ENCODE measurements around the gene TMEM129.

The TMEM129 gene

GRCh38 chr4:1758306-1759121 lies 37.4 kb upstream of the TMEM129 start:
- no peak for DNase-seq (ENCODE audit: low spot score)

- no peak for DNase-seq (ENCODE audit: low spot score)
Measured at GRCh38 chr4:1757836-1758235, 36.7 kb upstream of the TMEM129 start.

- DNase-seq (ENCODE audit: low spot score), result no peak
Measured at GRCh38 chr4:1756893-1757779, 36.0 kb upstream of the TMEM129 start.

- DNase-seq (ENCODE audit: low spot score), result no peak
Measured at GRCh38 chr4:1756079-1756478, 35.0 kb upstream of the TMEM129 start.

GRCh38 chr4:1755297-1755696 lies 34.2 kb upstream of the TMEM129 start:
- DNase-seq (ENCODE audit: low spot score), result no peak

- DNase-seq (ENCODE audit: low spot score), result no peak
Measured at GRCh38 chr4:1754336-1754735, 33.2 kb upstream of the TMEM129 start.

GRCh38 chr4:1753697-1754311 lies 32.7 kb upstream of the TMEM129 start:
- DNase-seq (ENCODE audit: low spot score), result no peak

- DNase-seq (ENCODE audit: low spot score), result no peak
Measured at GRCh38 chr4:1753294-1753696, 32.2 kb upstream of the TMEM129 start.

GRCh38 chr4:1752284-1753041 lies 31.3 kb upstream of the TMEM129 start:
- DNase-seq (ENCODE audit: low spot score), result no peak

GRCh38 chr4:1751919-1752283 lies 30.8 kb upstream of the TMEM129 start:
- DNase-seq (ENCODE audit: low spot score), result no peak

- DNase-seq (ENCODE audit: low spot score), result no peak
Measured at GRCh38 chr4:1751155-1751918, 30.2 kb upstream of the TMEM129 start.

- DNase-seq (ENCODE audit: low spot score), result no peak
Measured at GRCh38 chr4:1750381-1751154, 29.4 kb upstream of the TMEM129 start.

- DNase-seq (ENCODE audit: low spot score), result no peak
Measured at GRCh38 chr4:1749826-1750225, 28.7 kb upstream of the TMEM129 start.

GRCh38 chr4:1749370-1749769 lies 28.2 kb upstream of the TMEM129 start:
- no peak for DNase-seq (ENCODE audit: low spot score)

GRCh38 chr4:1748465-1748995 lies 27.4 kb upstream of the TMEM129 start:
- DNase-seq (ENCODE audit: low spot score), result no peak

GRCh38 chr4:1747603-1747967 lies 26.5 kb upstream of the TMEM129 start:
- DNase-seq (ENCODE audit: low spot score), result no peak

GRCh38 chr4:1746919-1747602 lies 25.9 kb upstream of the TMEM129 start:
- DNase-seq (ENCODE audit: low spot score), result no peak

- peak; percentile 87 for DNase-seq (ENCODE audit: low spot score)
Measured at GRCh38 chr4:1746265-1746691, 25.2 kb upstream of the TMEM129 start.

GRCh38 chr4:1745697-1746096 lies 24.6 kb upstream of the TMEM129 start:
- no peak for DNase-seq (ENCODE audit: low spot score)

- no peak for DNase-seq (ENCODE audit: low spot score)
Measured at GRCh38 chr4:1745165-1745564, 24.0 kb upstream of the TMEM129 start.
